GM21360 (cell line): ENCODE results near the gene PLOD2.
"Not testable (repeated sequence)": the region's sequence is repeated elsewhere in the genome, so short reads cannot be mapped to it uniquely, and the experiment has no call there.

ENCODE experiments used
- ATAC-seq: cut with Tn5 transposase; IDR thresholded peaks from one replicate; pipeline ENCODE4 v1.9.1; 2021; ENCODE audit warnings: mild to moderate bottlenecking, moderate library complexity; ENCODE audit not compliant: unreplicated experiment

Gene PLOD2

GRCh38 chr3:146142757-146143156 lies 18.2 kb downstream of the PLOD2 start:
- ATAC-seq: no peak

- no peak for ATAC-seq
Measured at GRCh38 chr3:146139586-146140110, 21.3 kb downstream of the PLOD2 start.

- ATAC-seq: no peak
Measured at GRCh38 chr3:146138902-146139301, 22.1 kb downstream of the PLOD2 start.

- ATAC-seq: no peak
Measured at GRCh38 chr3:146136647-146137046, 24.3 kb downstream of the PLOD2 start.

- ATAC-seq: no peak
Measured at GRCh38 chr3:146134348-146135117, 26.5 kb downstream of the PLOD2 start.

- ATAC-seq: no peak
Measured at GRCh38 chr3:146133441-146133840, 27.5 kb downstream of the PLOD2 start.

GRCh38 chr3:146131616-146132410 lies 29.2 kb downstream of the PLOD2 start:
- ATAC-seq: no peak

- ATAC-seq: no peak
Measured at GRCh38 chr3:146130881-146131371, 30.1 kb downstream of the PLOD2 start.

- no peak for ATAC-seq
Measured at GRCh38 chr3:146129750-146130149, 31.2 kb downstream of the PLOD2 start.

- ATAC-seq: no peak
Measured at GRCh38 chr3:146128939-146129338, 32.0 kb downstream of the PLOD2 start.

GRCh38 chr3:146128179-146128578 lies 32.8 kb downstream of the PLOD2 start:
- no peak for ATAC-seq

GRCh38 chr3:146125951-146126350 lies 35.0 kb downstream of the PLOD2 start:
- no peak for ATAC-seq

- ATAC-seq: no peak
Measured at GRCh38 chr3:146124126-146124801, 36.7 kb downstream of the PLOD2 start.

- ATAC-seq: no peak
Measured at GRCh38 chr3:146117406-146118285, 43.3 kb downstream of the PLOD2 start.

- no peak for ATAC-seq
Measured at GRCh38 chr3:146115619-146116018, 45.4 kb downstream of the PLOD2 start.

GRCh38 chr3:146113804-146114203 lies 47.2 kb downstream of the PLOD2 start:
- ATAC-seq: not testable (repeated sequence)

GRCh38 chr3:146111337-146111736 lies 49.6 kb downstream of the PLOD2 start:
- no peak for ATAC-seq

GRCh38 chr3:146110161-146110560 lies 50.8 kb downstream of the PLOD2 start:
- ATAC-seq: no peak

GRCh38 chr3:146106986-146107385 lies 54.0 kb downstream of the PLOD2 start:
- ATAC-seq: no peak

- ATAC-seq: no peak
Measured at GRCh38 chr3:146104068-146104467, 56.9 kb downstream of the PLOD2 start.
